Hematopoietic multipotent progenitor cell (in vitro differentiated cells): ENCODE results near the gene SFN. TPM values are rescaled to one million over a fixed set of nuclear protein-coding genes. Genes with fewer than 3 reads are reported as not detected.

ENCODE experiments used
- DNase-seq, 3 donors: peaks; one replicate each; pipeline ENCODE4 v3.0.0-alpha.2; 2011 to 2015; ENCODE audit warnings: low read depth in 2 of 3, low spot score in 2 of 3
- small RNA-seq: library from RNA; depleted of rRNA; stranded (forward); fragments of <200 nt; gene quantifications from one replicate; pipeline ENCODE3, GENCODE V24; 2012
- total RNA-seq: library from RNA; depleted of rRNA; stranded (reverse); fragments of >200 nt; gene quantifications from one replicate; pipeline ENCODE4 v1.2.3, GENCODE V29; 2012

SFN gene
- total RNA-seq, 1 donor, result 0.54 TPM

DNA sequence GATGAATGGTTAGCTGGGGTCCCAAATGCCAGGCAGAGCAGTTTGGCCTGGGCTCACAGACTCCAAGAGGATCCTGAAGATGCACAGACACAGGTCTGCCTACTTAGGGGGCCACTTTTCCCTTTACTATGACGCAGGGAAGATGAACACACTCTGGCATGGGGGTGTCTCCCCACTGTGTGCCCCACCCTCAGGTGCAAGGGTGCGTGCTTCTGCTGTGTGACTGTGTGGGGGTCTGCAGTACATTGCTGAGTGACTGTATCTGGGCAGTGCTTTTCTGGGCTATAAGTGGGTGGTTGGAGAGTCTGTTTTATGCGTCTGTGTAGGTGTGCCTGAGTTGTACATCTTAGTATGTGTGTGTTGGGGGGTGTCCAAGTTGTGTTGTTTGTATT, 47.0 kb downstream of the SFN start:
- DNase-seq, result no peak

DNA sequence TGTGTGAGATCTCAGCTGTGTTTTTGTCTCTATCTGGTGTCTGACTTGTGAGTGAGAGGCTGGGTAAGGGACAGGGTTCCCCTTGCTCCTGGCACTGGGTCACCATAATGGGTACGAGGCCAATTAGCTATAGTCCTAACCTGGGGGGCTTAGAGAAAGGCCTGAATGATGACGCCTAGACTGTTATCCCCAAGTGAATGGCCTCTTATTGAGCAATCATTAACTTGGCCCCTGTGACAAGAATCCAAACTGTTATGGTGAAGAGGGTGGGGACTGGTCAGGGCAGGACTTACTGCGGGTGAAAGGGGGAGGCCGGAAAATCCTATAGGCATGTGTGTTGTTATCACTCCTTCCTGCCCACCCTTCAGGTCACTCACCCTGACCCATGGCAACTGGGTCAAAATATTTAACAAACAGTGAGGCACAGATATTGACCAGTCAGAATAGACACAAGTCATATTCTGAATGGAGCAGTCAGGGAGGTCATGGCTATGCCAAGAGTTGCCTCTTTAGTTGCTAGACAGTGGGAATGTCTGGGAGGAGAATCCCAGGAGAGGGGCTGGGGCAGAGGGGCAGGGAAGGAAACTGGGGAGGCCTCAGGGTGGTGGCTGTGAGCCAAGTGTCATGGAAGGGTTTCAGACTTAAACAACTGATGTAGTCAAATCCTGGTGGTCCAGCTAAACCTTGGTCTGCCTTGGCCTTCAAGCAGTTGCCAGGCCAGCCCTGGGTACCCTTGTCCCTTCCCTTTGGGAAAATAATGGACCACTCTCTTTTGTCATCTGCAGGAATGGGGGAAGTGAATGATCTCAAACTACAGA, 47.6 kb downstream of the SFN start:
- no peak for DNase-seq

DNA sequence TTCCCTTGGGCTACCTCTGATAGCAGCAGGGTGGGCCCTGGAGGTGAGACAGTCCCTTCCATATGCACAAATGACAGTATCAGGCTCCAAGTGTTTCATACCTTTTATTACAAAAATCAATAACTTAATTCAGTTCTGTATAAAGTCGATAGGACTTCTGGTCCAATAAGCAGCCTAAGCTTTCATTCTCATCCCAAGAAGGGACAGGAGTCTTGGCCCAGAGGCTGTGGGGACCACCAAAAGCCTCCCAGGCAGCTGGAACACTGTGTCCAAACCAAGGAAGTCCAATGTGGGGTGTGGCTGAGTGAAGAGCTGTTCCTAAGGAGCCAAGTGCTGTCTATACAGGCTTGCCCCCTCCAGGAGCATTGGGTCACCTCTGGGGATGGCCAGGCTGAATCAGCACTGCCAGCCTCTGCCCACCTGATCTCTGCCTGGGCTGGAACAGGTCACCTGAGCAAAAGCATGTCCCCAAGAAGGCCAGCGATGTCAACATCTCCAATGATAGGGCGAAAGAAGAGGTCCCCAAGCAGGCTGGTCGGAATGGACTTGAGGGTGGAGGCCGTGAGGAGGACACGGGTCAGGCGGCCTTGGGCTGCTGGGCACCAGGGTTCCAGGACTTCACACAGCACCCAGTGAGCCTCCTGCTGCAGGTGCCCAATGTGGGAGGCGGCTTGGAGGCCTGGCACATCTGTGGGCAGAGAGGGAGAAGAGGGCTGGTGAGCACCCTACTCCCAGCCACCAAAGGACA, 48.6 kb downstream of the SFN start:
- no peak for DNase-seq

DNA sequence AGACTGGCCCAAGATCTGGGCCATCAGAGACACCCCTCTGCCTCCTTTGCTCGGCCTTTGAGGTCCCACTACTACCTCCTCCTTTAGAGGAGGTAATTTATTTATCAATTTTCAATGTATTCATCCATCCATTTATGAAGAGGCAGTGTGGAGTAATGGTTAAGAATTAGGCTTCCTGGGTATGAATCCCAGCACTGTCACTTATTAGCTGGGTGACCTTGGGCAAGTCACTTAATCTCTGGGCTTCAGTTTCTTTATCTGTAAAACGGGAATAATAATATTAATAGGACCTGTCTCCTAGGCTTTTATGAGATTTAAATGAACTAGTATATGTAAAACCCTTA, 49.2 kb downstream of the SFN start:
- DNase-seq, result no peak

DNA sequence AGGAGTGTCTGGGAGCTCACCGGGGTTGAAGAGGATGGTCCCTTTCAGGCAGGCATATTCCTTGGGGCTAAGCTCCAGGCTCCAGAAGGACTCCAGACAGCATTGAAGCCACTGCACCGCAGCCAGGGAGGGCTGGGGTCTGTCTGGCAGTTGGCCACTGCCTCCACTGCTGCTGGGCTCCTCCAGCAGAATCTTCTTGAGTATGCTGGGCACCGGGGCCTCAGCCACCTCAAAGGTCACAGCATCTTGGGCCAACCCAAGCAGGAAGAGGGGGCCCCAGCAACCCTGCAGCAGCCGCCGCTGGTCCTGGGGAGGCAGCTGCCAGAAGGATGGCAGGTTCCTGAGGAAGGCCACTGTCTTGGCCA, 50.4 kb downstream of the SFN start:
- no peak for DNase-seq

Small RNA genes within 50 kb of the gene (small RNA-seq; reads per million reads assigned to genes)
- gene RN7SL165P, result not detected

Other genes starting within 250 kb of the SFN start
- gene ARID1A, start 167.1 kb upstream of the SFN start, total RNA-seq, result 126 TPM
- gene PIGV, start 75.2 kb upstream of the SFN start, total RNA-seq, result 45.5 TPM
- gene ZDHHC18, start 36.5 kb upstream of the SFN start, total RNA-seq, result 23.7 TPM
- 25.6 TPM for gene GPN2, start 27.1 kb downstream of the SFN start, total RNA-seq
- 11.6 TPM for gene GPATCH3, start 37.3 kb downstream of the SFN start, total RNA-seq
- not detected for gene NR0B2, start 50.8 kb downstream of the SFN start, total RNA-seq
- 21.8 TPM for gene NUDC, start 58.6 kb downstream of the SFN start, total RNA-seq
- under 0.01 TPM for gene KDF1, start 97.3 kb downstream of the SFN start, total RNA-seq
- gene TRNP1, start 130.5 kb downstream of the SFN start, total RNA-seq, result under 0.01 TPM
- gene TENT5B, start 149.7 kb downstream of the SFN start, total RNA-seq, result 0.27 TPM